ENCODE data around the gene HIP1. TPM values are rescaled to one million over a fixed set of nuclear protein-coding genes. Genes with fewer than 3 reads are reported as not detected.
"Not testable (repeated sequence)": the region's sequence is repeated elsewhere in the genome, so short reads cannot be mapped to it uniquely, and the experiment has no call there.

The HIP1 gene
- 58.1 TPM for polyA plus RNA-seq (2013, experiment 1 of 4)
- 73.3 TPM for polyA plus RNA-seq (2013, experiment 2 of 4)
- polyA plus RNA-seq (2013, experiment 3 of 4): 45.9 TPM
- 56.1 TPM for polyA plus RNA-seq (2013, experiment 4 of 4)

GRCh38 chr7:75738604-75738974, at the start of gene HIP1:
TSS of gene HIP1 (minus strand) at chr7:75738941. CDS start at chr7:75738920, 21 bp downstream.
- peaks cover 11% of the 10 kb centered on the region for H3K27me3 ChIP-seq (ENCODE audit: control insufficient read depth, insufficient read depth, low read length, poor library complexity, severe bottlenecking)
- 0% methylated on average over 30 of the region's 30 CpGs for WGBS, 2 experiments
- H3K36me3 ChIP-seq (ENCODE audit: control insufficient read depth, insufficient read depth, low read length): no peaks in the 10 kb centered on the region
- H3K4me1 ChIP-seq (ENCODE audit: control insufficient read depth, insufficient read depth, low read length): peaks cover 11% of the 10 kb centered on the region
- peak within 1 kb of the TSS; percentile 90 for H3K4me3 ChIP-seq (ENCODE audit: insufficient read depth, low read depth, low read length)
- peak within 1 kb of the TSS; percentile 38 for H3K27ac ChIP-seq (ENCODE audit: insufficient read depth, low read depth, low read length, poor library complexity, severe bottlenecking)
- H3K9me3 ChIP-seq (ENCODE audit: control insufficient read depth, low read length): no peaks in the 10 kb centered on the region

GRCh38 chr7:75788154-75788847, 49.6 kb upstream of the HIP1 start:
- WGBS, 2 experiments: 36 to 37% methylated on average over 14 of the region's 14 CpGs
- H3K27ac ChIP-seq (ENCODE audit: insufficient read depth, low read depth, low read length, poor library complexity, severe bottlenecking); H3K4me1 ChIP-seq (ENCODE audit: control insufficient read depth, insufficient read depth, low read length); H3K36me3 ChIP-seq (ENCODE audit: control insufficient read depth, insufficient read depth, low read length); H3K9me3 ChIP-seq (ENCODE audit: control insufficient read depth, low read length); H3K27me3 ChIP-seq (ENCODE audit: control insufficient read depth, insufficient read depth, low read length, poor library complexity, severe bottlenecking); H3K4me3 ChIP-seq (ENCODE audit: insufficient read depth, low read depth, low read length): not testable (repeated sequence)

DNA sequence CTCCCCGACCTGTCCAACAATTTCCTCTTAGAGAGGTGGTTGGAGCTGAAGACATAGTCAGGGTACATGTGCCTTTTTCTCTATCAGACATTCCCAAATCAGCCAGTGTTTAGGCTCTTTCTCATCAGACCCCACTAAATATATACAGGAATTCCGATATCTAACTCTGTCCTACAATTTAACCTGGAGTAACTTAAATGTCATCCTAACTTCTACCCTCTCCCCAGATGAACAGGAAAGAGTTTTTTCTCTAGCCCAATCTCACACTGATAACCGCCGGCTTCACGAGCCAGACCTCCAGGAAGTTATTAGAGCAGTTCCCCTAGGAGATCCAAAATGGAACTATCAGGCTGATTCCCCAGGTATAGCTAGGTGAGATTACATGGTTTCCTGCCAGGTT, 44.3 kb upstream of the HIP1 start:
- not testable (repeated sequence) for H3K27ac ChIP-seq (ENCODE audit: insufficient read depth, low read depth, low read length, poor library complexity, severe bottlenecking); H3K4me3 ChIP-seq (ENCODE audit: insufficient read depth, low read depth, low read length); H3K9me3 ChIP-seq (ENCODE audit: control insufficient read depth, low read length); H3K27me3 ChIP-seq (ENCODE audit: control insufficient read depth, insufficient read depth, low read length, poor library complexity, severe bottlenecking); H3K36me3 ChIP-seq (ENCODE audit: control insufficient read depth, insufficient read depth, low read length); H3K4me1 ChIP-seq (ENCODE audit: control insufficient read depth, insufficient read depth, low read length)
- 95 to 100% methylated on average over 5 of the region's 5 CpGs for WGBS, 2 experiments

- H3K4me3 ChIP-seq (ENCODE audit: insufficient read depth, low read depth, low read length); H3K4me1 ChIP-seq (ENCODE audit: control insufficient read depth, insufficient read depth, low read length); H3K36me3 ChIP-seq (ENCODE audit: control insufficient read depth, insufficient read depth, low read length); H3K9me3 ChIP-seq (ENCODE audit: control insufficient read depth, low read length); H3K27me3 ChIP-seq (ENCODE audit: control insufficient read depth, insufficient read depth, low read length, poor library complexity, severe bottlenecking); H3K27ac ChIP-seq (ENCODE audit: insufficient read depth, low read depth, low read length, poor library complexity, severe bottlenecking): not testable (repeated sequence)
- WGBS, 2 experiments: 72 to 78% methylated on average over 13 to 14 of the region's 14 CpGs
These were observed 42.0 kb upstream of the HIP1 start for GRCh38 chr7:75780647-75781273.

GRCh38 chr7:75779516-75779915, 40.8 kb upstream of the HIP1 start:
- not testable (repeated sequence) for H3K36me3 ChIP-seq (ENCODE audit: control insufficient read depth, insufficient read depth, low read length); H3K4me3 ChIP-seq (ENCODE audit: insufficient read depth, low read depth, low read length); H3K27me3 ChIP-seq (ENCODE audit: control insufficient read depth, insufficient read depth, low read length, poor library complexity, severe bottlenecking); H3K27ac ChIP-seq (ENCODE audit: insufficient read depth, low read depth, low read length, poor library complexity, severe bottlenecking); H3K4me1 ChIP-seq (ENCODE audit: control insufficient read depth, insufficient read depth, low read length); H3K9me3 ChIP-seq (ENCODE audit: control insufficient read depth, low read length)
- WGBS, 2 experiments: 62 to 63% methylated on average over 11 of the region's 11 CpGs

DNA sequence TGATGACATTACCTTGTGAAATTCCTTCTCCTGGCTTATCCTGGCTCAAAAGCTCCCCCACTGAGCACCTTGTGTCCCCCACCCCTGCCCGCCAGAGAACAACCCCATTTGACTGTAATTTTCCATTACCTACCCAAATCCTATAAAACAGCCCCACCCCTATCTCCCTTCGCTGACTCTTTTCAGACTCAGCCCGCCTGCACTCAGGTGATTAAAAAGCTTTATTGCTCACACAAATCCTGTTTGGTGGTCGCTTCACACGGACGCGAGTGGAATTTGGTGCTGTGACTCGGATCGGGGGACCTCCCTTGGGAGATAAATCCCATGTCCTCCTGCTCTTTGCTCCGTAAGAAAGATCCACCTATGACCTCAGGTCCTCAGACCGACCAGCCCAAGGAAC, 40.3 kb upstream of the HIP1 start:
- WGBS, 2 experiments: 49 to 54% methylated on average over 11 of the region's 11 CpGs
- not testable (repeated sequence) for H3K27ac ChIP-seq (ENCODE audit: insufficient read depth, low read depth, low read length, poor library complexity, severe bottlenecking); H3K4me1 ChIP-seq (ENCODE audit: control insufficient read depth, insufficient read depth, low read length); H3K9me3 ChIP-seq (ENCODE audit: control insufficient read depth, low read length); H3K4me3 ChIP-seq (ENCODE audit: insufficient read depth, low read depth, low read length); H3K27me3 ChIP-seq (ENCODE audit: control insufficient read depth, insufficient read depth, low read length, poor library complexity, severe bottlenecking); H3K36me3 ChIP-seq (ENCODE audit: control insufficient read depth, insufficient read depth, low read length)

GRCh38 chr7:75776295-75776971, 37.7 kb upstream of the HIP1 start:
- Histone ChIP-seq H3K36me3 (ENCODE audit: control insufficient read depth, insufficient read depth, low read length) (no peaks in the 10 kb centered on the region), H3K9me3 (ENCODE audit: control insufficient read depth, low read length) (no peaks in the 10 kb centered on the region), H3K27me3 (ENCODE audit: control insufficient read depth, insufficient read depth, low read length, poor library complexity, severe bottlenecking) (no peaks in the 10 kb centered on the region), H3K4me3 (ENCODE audit: insufficient read depth, low read depth, low read length) (no peak overlapping the region), H3K4me1 (ENCODE audit: control insufficient read depth, insufficient read depth, low read length) (no peaks in the 10 kb centered on the region), H3K27ac (ENCODE audit: insufficient read depth, low read depth, low read length, poor library complexity, severe bottlenecking) (no peak overlapping the region)
- WGBS, 2 experiments: 88 to 89% methylated on average over 11 to 12 of the region's 12 CpGs

- not testable (repeated sequence) for H3K27ac ChIP-seq (ENCODE audit: insufficient read depth, low read depth, low read length, poor library complexity, severe bottlenecking); H3K9me3 ChIP-seq (ENCODE audit: control insufficient read depth, low read length); H3K27me3 ChIP-seq (ENCODE audit: control insufficient read depth, insufficient read depth, low read length, poor library complexity, severe bottlenecking); H3K4me1 ChIP-seq (ENCODE audit: control insufficient read depth, insufficient read depth, low read length); H3K4me3 ChIP-seq (ENCODE audit: insufficient read depth, low read depth, low read length); H3K36me3 ChIP-seq (ENCODE audit: control insufficient read depth, insufficient read depth, low read length)
- 94% methylated on average over 6 of the region's 6 CpGs for WGBS, 2 experiments
These were observed 35.2 kb upstream of the HIP1 start for GRCh38 chr7:75773958-75774357.

DNA sequence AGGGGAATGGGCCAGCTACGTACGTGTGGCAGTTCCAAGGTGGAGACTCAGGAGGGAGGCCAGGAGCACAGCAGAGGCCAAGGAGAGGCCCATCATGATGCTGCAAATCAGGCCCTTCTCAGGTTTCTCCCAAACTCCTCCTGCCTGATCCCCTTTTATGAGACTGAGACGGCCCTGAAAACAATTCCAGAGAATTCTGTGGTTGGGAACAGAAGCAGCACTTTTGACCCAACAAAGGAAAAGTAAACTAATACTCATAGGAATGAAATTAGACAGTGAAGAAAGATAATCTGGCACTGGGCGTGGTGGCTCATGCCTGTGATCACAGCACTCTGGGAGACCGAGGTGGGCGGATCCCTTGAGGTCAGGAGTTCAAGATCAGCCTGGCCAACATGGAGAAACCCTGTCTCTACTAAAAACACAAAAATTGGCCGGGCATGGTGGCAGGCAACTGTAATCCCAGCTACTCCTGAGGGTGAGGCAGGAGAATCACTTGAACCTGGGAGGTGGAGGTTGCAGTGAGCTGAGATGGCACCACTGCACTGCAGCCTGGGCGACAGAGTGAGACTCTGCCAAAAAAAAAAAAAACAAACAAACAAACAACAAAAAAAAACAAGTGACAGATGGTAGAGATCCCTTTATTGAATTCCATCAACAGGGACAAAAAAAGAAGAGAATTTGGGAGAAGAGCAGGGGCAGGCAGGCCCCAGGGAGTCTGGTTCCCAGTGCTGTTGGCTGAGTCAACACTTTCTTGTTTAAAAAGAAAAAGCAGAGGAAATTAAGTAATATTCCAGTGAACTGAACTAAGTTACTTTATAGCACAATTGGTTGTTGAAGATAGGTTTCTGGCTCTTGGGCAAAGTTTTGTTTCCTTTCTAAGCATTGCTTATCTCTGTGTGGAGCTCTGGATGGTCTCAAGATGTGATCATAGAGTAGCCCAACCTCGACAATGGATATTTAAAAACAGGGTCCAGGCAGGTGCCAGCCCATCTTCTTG, 33.6 kb upstream of the HIP1 start, which contains the start of gene CCL26:
CCL26 (minus strand) TSS at position 131 of the 997 bp plus-strand sequence; CDS start at position 96, 35 bp downstream.
- H3K27ac ChIP-seq (ENCODE audit: insufficient read depth, low read depth, low read length, poor library complexity, severe bottlenecking): no peak within 1 kb of the TSS
- 89 to 90% methylated on average over 9 of the region's 9 CpGs for WGBS, 2 experiments
- H3K4me3 ChIP-seq (ENCODE audit: insufficient read depth, low read depth, low read length): no peak within 1 kb of the TSS
- no peaks in the 10 kb centered on the region for H3K9me3 ChIP-seq (ENCODE audit: control insufficient read depth, low read length)
- no peaks in the 10 kb centered on the region for H3K4me1 ChIP-seq (ENCODE audit: control insufficient read depth, insufficient read depth, low read length)
- no peaks in the 10 kb centered on the region for H3K36me3 ChIP-seq (ENCODE audit: control insufficient read depth, insufficient read depth, low read length)
- H3K27me3 ChIP-seq (ENCODE audit: control insufficient read depth, insufficient read depth, low read length, poor library complexity, severe bottlenecking): no peaks in the 10 kb centered on the region

Measured in ectodermal cell (in vitro differentiated cells).